ENCODE measurements around the gene TMEM239.
"Not testable (repeated sequence)": the region's sequence is repeated elsewhere in the genome, so short reads cannot be mapped to it uniquely, and the experiment has no call there.

Gene TMEM239

GRCh38 chr20:2804041-2804828 lies 11.9 kb upstream of the TMEM239 start:
- TF ChIP-seq FOXP2 (optimal IDR thresholded peaks at IDR 0.05; ENCODE audit: control extremely low read depth, extremely low read length, insufficient read depth) (no peak), EZH2 (IDR thresholded peaks at IDR 0.05) (no peak), POLR2AphosphoS5 (IDR thresholded peaks at IDR 0.05; ENCODE audit: borderline replicate concordance, low read depth, low read length) (no peak)
- Histone ChIP-seq H3K4me3 (no peak overlapping the region), H3K9ac (ENCODE audit: insufficient read length) (no peak overlapping the region), H3K36me3 (ENCODE audit: insufficient read depth, low read length) (no peaks in the 10 kb centered on the region), H3K27ac (no peak overlapping the region), H3K9me3 (ENCODE audit: low read depth, low read length) (no peaks in the 10 kb centered on the region)
- DNase-seq (ENCODE audit: low read depth, low spot score) = no peak

GRCh38 chr20:2804852-2805688 lies 11.1 kb upstream of the TMEM239 start:
- Histone ChIP-seq H3K9ac (ENCODE audit: insufficient read length) (no peak overlapping the region), H3K4me3 (no peak overlapping the region), H3K36me3 (ENCODE audit: insufficient read depth, low read length) (no peaks in the 10 kb centered on the region), H3K9me3 (ENCODE audit: low read depth, low read length) (no peaks in the 10 kb centered on the region), H3K27ac (no peak overlapping the region)
- TF ChIP-seq EZH2 (IDR thresholded peaks at IDR 0.05) = no peak
- TF ChIP-seq POLR2AphosphoS5 (IDR thresholded peaks at IDR 0.05; ENCODE audit: borderline replicate concordance, low read depth, low read length) = no peak
- TF ChIP-seq FOXP2 (optimal IDR thresholded peaks at IDR 0.05; ENCODE audit: control extremely low read depth, extremely low read length, insufficient read depth) = no peak
- no peak for DNase-seq (ENCODE audit: low read depth, low spot score)

DNA sequence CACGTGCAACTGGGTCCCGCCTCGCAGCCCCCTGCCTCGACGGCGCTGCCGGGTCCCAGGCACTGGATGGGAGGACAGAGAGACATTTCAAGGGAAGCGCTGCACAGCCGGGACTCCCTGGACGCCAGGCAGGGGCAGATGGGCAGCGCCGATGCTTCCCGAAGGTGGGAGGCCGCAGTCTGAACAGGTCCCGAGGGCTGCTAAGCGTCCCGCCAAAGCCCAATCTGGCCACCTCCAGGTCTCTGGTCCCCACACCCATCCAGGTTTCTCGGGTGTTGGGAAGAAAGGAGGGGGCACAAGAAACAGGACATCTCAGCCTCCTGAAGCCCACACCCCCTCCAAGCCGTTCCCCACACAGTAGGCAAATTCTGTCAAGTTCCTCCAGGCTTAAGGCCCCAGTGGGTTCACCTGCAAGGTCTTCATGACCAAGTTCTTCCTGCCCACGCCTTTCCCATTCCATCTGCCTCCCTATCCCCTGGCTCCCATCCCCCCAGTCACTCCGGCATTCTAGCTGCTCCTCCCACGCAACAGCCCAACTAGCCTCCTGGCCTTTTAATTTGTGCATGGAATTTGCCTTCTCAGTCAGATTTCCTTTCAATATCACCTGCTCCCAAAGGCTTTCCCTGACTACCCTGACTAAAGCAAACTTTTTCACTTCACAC lies 10.3 kb upstream of the TMEM239 start:
- no peaks in the 10 kb centered on the region for H3K36me3 ChIP-seq (ENCODE audit: insufficient read depth, low read length)
- no peak overlapping the region for H3K9ac ChIP-seq (ENCODE audit: insufficient read length)
- no peak for DNase-seq (ENCODE audit: low read depth, low spot score)
- H3K27ac ChIP-seq = no peak overlapping the region
- TF ChIP-seq EZH2 (IDR thresholded peaks at IDR 0.05) = no peak
- no peak for TF ChIP-seq POLR2AphosphoS5 (IDR thresholded peaks at IDR 0.05; ENCODE audit: borderline replicate concordance, low read depth, low read length)
- TF ChIP-seq FOXP2 (optimal IDR thresholded peaks at IDR 0.05; ENCODE audit: control extremely low read depth, extremely low read length, insufficient read depth) = no peak
- H3K9me3 ChIP-seq (ENCODE audit: low read depth, low read length) = no peaks in the 10 kb centered on the region
- H3K4me3 ChIP-seq = no peak overlapping the region

DNA sequence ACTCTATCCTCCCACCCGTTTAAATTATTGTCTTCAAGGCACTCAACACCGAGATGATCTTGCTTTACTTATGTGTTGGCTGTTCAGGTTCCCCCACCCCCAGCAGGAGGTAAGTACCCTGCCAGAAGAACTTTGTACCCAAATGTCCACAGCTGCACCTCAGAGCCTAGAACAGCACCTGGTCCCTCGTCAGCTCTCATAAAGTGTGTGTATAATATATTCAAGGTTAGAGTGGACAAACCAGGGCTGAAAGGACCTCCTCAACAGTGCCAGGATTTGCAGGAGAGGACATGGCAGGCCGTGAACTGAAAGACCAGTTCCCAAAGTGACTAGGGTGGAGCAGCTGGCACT lies 9.8 kb upstream of the TMEM239 start:
- no peak for DNase-seq (ENCODE audit: low read depth, low spot score)
- Histone ChIP-seq H3K4me3 (no peak overlapping the region), H3K9ac (ENCODE audit: insufficient read length) (no peak overlapping the region), H3K27ac (no peak overlapping the region), H3K9me3 (ENCODE audit: low read depth, low read length) (no peaks in the 10 kb centered on the region), H3K36me3 (ENCODE audit: insufficient read depth, low read length) (no peaks in the 10 kb centered on the region)
- TF ChIP-seq FOXP2 (optimal IDR thresholded peaks at IDR 0.05; ENCODE audit: control extremely low read depth, extremely low read length, insufficient read depth) (no peak), POLR2AphosphoS5 (IDR thresholded peaks at IDR 0.05; ENCODE audit: borderline replicate concordance, low read depth, low read length) (no peak), EZH2 (IDR thresholded peaks at IDR 0.05) (no peak)

GRCh38 chr20:2807019-2807418 lies 9.1 kb upstream of the TMEM239 start:
- no peak overlapping the region for H3K27ac ChIP-seq
- no peaks in the 10 kb centered on the region for H3K36me3 ChIP-seq (ENCODE audit: insufficient read depth, low read length)
- H3K4me3 ChIP-seq = no peak overlapping the region
- no peak for DNase-seq (ENCODE audit: low read depth, low spot score)
- H3K9ac ChIP-seq (ENCODE audit: insufficient read length) = no peak overlapping the region
- TF ChIP-seq FOXP2 (optimal IDR thresholded peaks at IDR 0.05; ENCODE audit: control extremely low read depth, extremely low read length, insufficient read depth) = no peak
- TF ChIP-seq POLR2AphosphoS5 (IDR thresholded peaks at IDR 0.05; ENCODE audit: borderline replicate concordance, low read depth, low read length) = no peak
- TF ChIP-seq EZH2 (IDR thresholded peaks at IDR 0.05) = no peak
- H3K9me3 ChIP-seq (ENCODE audit: low read depth, low read length) = no peaks in the 10 kb centered on the region

DNA sequence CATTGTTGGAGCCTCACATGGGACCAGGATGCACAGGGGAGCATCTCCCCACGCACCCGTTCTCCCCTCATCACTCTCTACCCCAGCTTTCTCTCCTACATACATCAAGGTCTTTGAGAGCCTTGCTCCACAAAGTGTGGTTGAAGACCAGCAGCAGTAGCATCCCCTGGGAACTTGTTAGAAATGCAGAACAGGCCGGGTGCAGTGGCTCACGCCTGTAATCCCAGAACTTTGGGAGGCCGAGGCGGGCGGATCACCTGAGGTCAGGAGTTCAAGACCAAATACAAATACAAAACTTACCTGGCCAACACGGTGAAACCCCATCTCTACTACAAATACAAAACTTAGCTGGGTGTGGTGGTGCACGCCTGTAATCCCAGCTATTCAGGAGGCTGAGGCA lies 8.2 kb upstream of the TMEM239 start:
- H3K27ac ChIP-seq; H3K36me3 ChIP-seq (ENCODE audit: insufficient read depth, low read length); DNase-seq (ENCODE audit: low read depth, low spot score); H3K9me3 ChIP-seq (ENCODE audit: low read depth, low read length); H3K9ac ChIP-seq (ENCODE audit: insufficient read length); H3K4me3 ChIP-seq: not testable (repeated sequence)

DNA sequence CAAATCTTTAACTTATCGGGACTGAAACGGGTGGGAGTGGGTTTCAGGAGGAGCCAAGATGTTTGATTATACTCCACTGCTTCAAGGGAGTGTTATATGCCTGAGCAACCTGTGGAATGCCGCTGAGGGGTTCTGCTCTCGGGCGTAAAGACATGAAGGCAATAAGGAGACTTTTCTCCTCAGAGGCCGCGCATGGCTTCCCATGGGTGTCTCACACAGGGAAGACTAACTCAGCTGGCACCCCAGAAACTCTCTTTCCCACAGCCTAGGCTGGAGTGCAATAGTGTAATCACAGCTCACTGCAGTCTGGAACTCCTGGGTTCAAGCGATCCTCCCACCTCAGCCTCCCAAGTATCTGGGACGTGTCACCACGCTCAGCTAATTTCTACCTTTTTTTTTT lies 6.5 kb upstream of the TMEM239 start:
- no peaks in the 10 kb centered on the region for H3K9me3 ChIP-seq (ENCODE audit: low read depth, low read length)
- TF ChIP-seq POLR2AphosphoS5 (IDR thresholded peaks at IDR 0.05; ENCODE audit: borderline replicate concordance, low read depth, low read length) = no peak
- no peak for TF ChIP-seq EZH2 (IDR thresholded peaks at IDR 0.05)
- TF ChIP-seq FOXP2 (optimal IDR thresholded peaks at IDR 0.05; ENCODE audit: control extremely low read depth, extremely low read length, insufficient read depth) = no peak
- H3K27ac ChIP-seq = no peak overlapping the region
- no peak for DNase-seq (ENCODE audit: low read depth, low spot score)
- H3K4me3 ChIP-seq = no peak overlapping the region
- H3K36me3 ChIP-seq (ENCODE audit: insufficient read depth, low read length) = no peaks in the 10 kb centered on the region
- no peak overlapping the region for H3K9ac ChIP-seq (ENCODE audit: insufficient read length)

GRCh38 chr20:2812189-2812588 lies 4.0 kb upstream of the TMEM239 start:
- H3K27ac ChIP-seq = no peak overlapping the region
- no peak overlapping the region for H3K9ac ChIP-seq (ENCODE audit: insufficient read length)
- H3K4me3 ChIP-seq = no peak overlapping the region
- no peaks in the 10 kb centered on the region for H3K36me3 ChIP-seq (ENCODE audit: insufficient read depth, low read length)
- no peaks in the 10 kb centered on the region for H3K9me3 ChIP-seq (ENCODE audit: low read depth, low read length)
- TF ChIP-seq EZH2 (IDR thresholded peaks at IDR 0.05) (no peak), FOXP2 (optimal IDR thresholded peaks at IDR 0.05; ENCODE audit: control extremely low read depth, extremely low read length, insufficient read depth) (no peak), POLR2AphosphoS5 (IDR thresholded peaks at IDR 0.05; ENCODE audit: borderline replicate concordance, low read depth, low read length) (no peak)
- no peak for DNase-seq (ENCODE audit: low read depth, low spot score)
